CD4-positive, alpha-beta T cell treated with Interleukin-6 for 4 hours (primary cell): Measurements from ENCODE around the gene ARID1B.

Experiments used
- DNase-seq: peaks from one replicate; pipeline ENCODE4 v3.0.0-alpha.2; 2020; ENCODE audit warnings: mixed read lengths

ARID1B gene

DNA sequence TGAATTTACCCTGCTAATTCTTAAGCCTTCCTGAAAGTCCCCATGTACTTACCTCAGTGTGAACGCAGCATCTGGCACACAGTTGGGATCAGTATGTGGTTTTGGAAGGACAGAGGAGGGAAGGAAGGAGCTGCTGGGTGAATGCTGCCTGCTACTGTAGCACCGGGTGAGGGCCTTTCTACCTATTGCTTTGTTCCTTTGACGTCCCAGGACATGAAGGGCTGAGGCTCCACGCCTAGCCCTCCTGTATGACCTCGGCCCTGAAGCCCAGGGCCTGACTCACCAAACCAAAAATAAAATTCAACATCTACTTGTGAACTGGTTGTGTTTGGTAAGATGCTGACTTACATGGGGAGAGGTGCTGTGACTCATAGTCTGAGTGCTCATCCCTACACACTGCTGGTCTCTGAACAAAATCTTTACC is 51.1 kb downstream of the ARID1B start:
- DNase-seq, result peak; percentile 23

DNA sequence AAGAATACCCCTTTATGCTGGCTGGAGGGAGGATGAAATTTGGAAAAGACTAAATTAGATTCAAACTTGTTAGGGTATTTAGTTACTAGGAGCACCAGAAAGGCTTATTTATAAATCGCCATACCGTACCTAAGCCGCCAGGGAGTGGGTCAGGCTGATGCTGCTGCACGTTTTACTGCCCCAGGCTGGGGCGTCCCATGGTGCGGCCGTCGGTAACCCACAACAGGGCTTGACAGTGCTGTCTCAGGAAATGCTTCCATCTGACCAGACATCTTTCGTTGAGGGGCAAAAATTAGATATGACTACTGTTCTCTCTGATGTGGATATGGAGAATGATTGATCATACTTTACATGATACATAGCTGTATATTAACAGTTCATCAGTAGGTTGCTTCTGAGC is 52.9 kb downstream of the ARID1B start:
- no peak for DNase-seq

DNA sequence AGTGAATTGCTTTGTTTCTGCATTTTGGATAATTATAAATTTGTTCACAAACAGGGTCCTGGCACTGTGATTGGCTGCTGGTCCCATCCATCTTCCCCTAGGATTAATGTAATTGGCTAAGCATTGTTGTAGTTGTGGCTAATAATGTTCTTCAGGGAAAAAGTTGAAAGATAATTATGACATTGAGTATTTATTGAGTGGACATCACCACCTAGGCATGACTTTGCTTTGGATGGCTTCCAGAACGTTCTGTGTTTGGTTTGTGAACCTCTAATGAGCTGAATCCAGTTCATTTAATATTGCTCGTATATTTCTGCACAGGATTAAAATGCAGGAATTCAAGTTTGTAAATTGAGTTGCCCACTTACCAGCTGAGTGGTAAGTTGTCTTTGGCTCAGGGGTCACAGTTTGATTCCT is 55.1 kb downstream of the ARID1B start:
- DNase-seq, result no peak

DNA sequence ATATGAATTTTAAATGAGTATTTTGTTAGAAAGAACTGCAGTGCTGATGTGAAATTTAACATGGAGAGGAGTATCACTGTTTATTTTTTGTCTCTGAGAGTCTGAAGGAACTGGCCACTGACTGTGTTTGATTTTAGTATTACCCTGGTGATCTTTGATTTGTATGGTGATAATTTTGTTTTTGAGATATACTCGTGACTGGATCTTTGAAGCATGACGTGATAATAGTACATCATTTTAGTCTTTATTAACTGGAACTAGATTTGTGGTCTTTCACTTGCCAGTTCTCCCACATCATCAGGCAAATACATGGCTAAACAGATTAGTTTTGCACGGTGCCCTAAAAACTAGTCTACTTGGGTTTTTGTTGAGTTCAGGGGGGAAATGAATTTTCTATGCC is 55.5 kb downstream of the ARID1B start:
- no peak for DNase-seq

DNA sequence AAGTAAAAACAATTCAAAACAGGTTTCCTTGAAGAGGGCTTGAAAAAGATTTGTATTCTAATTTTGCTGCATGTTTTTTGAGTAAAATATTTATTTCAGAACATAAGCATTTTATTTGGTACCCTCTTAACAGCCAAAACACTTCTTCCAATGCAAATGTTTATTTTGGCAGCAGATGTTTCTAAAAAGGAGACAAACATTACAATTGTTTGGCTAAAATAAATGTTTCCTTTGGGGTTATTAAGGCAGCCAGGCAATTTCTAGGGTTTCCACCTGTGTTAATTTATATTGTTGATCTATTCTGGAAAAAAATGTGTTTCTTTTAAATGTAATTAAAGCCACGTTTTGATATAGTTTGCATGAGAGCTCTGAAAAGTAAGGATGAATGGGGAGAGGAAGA is 56.6 kb downstream of the ARID1B start:
- no peak for DNase-seq

DNA sequence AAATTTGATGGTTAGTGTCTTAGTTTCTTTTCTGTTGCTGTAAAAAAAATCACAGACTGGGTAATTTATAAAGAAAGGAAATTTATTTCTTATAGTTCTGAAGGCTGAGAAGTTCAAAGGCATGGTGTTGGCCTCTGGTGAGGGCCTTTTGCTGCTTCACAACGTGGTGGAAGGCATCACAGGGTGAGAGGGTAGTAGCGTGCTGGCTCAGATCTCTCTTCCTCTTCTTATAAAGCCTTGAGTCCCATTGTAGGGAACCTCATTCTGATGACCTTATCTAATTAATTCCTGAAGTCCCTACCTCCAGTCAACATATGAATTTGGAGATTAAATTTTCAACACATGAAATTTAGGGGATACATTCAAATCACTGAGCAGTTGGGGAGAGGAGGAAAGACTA is 62.0 kb downstream of the ARID1B start:
- no peak for DNase-seq

DNA sequence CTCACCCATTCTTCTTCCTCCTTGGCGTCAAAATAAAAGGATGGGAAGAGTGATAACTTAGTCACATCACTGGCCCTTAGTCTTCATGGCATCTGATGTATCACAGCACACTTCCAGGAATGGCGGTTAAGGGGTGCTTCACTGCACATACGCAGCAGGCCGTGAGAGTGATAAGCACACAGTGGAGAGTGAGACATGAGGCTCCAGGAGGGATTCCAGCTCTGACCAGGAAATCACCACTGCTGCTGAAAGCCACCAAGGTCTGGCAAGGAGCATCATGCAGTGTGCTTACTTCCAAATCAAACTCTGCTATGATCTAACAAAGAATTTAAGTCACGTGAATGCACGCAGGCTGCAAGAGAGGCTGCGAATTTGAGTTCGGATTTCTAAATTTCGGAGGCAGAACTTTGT is 62.4 kb downstream of the ARID1B start:
- no peak for DNase-seq

DNA sequence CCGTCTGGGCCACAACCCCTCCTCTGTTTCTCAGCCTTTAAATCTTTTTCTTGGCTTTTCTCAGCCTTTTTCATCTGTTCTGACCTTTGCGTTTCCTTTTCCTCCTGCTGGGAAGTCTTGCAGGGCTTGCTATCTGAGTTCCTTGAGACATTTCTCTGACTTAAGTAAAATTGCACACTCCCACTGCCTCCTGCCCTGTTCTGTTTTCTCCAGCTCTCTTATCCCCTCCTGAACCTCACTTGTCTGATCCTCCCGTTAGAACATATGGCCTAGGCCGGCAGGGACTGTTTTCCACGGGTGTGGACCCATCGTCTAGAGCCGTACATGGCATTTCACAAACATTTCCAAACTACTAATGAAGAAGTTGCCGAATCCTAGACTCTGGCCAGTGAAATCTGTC is 63.0 kb downstream of the ARID1B start:
- DNase-seq, result no peak

DNA sequence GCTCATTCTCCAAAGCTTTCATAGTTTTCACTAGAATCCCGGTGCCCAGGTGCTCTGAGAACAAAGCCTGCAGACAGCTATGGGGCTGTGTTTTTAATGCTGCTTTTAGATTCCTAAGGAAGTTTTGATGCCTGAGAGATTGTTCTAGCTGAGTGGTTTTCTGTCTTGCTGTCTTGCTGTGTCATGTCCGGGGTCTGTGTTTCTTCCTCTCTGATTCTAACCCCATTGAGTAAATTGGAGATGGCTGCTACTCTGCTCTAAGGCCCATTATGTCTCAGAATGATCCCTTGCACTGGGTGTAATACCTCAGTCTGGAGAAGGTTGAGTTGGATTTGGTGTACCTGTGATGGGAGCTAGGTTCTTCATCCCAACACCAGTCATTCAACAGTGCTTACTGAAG is 63.4 kb downstream of the ARID1B start:
- no peak for DNase-seq

DNA sequence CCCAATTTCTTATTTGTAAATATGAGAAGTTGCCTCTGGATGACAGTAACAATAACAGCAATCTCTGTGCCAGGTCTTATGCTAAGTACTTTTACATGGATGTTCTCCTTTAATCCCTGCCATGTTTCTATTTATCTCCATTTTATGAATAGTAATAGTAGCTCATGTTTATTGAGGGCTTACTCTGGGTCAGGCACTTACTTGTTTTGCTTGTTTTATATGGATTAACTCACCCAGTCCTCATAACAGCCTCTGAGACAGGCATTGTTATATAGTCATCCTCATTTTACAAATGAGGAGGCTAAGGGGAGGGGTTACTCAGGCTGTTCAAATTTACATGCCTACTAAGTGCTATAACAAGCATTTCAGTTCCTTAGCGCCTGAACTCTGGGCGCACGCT is 64.3 kb downstream of the ARID1B start:
- DNase-seq, result no peak

DNA sequence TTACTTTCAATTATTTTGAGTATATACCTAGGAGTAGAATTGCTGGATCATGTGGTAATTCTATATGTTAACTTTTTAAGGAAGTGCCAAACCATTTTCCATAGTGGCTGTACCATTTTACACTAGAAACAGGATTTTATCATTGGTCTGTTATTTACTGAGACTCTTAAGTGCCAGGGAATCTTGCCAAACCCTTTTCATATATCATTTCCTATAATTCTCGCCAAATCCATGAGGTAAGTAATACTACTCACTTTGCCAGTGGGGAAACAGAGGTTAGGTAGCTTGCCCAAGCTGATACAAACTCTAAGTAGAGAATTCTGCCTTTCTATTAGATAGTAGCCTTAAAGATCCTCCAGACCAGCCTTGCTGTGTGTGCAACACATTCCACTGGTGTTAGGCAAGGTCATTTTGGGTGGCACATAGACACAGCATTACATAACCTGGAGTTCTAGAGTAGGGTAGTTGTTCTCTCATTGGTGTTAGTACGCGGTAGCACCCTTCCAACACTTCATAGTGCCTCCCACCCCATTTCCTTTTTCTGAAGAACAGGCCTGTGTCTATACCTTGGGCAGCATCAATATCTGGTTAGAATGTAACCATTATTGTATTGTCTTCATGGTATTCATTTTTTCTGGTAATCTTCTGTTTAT is 65.5 kb downstream of the ARID1B start:
- DNase-seq, result no peak

DNA sequence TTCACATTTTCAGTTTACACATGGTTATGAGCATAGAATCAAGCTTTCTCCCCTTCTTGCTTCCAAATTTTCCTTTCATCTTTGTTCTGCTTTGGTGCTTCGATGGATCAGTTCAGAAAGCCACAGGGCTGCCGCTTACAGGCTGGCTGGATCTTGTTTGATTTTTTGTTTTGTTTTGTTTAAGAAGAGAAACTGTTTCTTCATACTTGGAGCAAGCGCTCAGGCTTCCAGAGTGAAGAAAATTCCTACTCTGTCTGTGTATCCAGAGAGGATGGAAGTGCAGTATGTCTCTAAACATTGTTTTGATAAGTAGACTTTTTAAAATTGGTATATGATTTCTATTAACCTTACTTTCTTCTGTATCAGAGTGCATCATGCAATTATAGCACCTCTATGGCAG is 66.9 kb downstream of the ARID1B start:
- DNase-seq, result no peak

DNA sequence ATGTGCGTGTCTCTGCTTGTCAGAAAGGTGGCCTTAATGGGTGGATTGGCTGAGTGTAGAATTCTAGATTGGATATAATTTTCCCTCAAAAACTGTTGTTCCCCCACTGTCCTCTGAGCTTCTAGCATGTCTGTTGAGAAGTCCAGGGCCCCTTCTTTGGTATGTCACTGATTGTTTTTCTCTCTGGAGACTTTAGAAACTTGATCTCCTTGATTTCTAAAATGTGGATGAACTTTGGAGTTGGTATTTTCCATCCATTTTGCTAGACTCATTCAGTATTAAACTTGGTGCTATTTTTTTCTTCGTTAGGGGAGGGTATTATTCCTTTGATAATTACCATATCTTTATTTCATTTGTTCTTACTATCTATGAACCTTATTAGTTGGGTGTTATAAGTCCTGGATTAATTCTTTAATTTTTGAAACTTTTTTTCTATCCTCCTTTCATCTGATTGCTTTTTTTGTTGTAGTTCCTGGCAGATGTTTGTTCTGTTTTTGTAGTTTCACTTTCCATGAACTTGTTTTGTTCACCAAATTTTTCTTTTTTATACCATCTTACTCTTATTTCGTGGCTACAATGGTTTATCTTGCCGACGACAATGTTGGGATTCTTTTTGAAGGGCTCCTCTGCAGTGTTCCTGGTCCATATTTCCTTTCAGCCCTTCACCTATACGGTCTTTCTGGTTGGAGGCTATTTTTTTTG is 68.4 kb downstream of the ARID1B start:
- DNase-seq, result no peak

DNA sequence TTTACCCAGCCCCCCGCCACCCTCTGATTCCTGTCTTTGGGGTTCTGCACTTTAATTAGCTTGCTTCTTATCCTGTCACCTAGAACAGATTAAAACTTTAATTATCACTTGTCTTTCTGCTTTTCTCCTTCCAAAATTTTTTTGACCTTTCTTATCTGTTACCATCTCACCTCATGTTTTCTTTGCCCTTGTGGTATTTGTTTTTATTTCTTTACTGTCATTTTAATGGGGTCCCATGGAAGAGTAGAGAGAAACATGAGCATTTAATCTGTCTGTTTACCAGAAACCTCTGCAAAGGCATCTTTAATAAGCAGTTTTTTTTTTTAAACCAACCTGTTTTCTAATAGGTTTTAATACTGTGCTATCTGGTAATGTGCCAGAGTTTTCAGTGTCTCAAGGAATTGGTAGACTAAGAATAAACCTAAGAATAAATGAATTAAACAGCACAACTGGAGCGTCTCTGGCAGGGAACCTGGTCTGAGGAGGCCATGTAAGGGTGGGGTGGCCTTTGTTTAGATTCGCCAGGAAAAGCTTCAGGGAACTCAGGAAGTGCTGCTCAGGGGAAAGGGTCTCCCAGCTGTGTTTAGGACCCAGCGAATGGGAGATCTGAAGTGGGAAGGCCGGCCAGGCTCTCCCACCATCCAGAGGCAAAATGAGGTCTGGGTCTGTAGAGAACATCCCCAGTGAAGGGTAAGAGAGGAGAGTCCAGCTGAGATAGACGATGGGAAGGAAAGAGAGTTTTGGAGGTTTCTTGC is 69.8 kb downstream of the ARID1B start:
- no peak for DNase-seq

DNA sequence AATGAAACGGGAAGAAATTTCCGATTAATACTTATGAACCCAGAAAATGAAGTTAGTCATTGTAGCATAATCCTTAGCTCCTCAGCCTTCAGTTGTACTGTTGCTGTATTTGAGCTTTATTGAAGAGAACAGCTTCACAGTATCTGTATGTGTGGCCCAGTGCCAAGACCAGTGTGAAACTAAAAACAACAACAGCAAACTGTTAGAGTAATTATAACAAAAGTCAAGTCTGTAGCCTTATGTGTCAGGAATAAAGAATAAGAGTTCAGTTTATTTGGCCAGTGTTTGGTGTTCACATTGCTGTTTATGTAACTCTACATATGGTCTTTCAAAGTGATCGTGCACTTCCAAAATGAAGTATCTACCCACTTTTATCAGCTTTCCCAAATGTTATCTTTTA is 70.9 kb downstream of the ARID1B start:
- DNase-seq, result no peak

DNA sequence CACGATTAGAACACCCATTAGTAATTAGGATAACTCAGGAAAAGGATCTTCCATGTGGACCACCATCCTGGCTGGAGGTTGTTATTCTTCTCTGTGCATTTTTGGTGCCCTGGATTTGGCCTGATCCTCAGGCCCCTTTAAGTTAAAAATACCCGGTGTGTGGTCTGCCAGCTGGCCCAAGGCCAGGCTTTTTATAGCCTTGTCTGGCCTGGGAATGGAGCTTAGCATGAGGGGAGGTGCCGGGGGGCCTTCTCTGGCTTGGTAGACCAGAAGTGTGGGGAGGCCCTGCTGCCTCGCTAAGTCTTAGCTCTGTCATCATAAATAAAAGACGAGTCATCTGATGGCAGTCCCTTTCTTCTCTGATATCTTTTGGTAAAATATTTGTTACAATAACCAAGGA is 71.4 kb downstream of the ARID1B start:
- DNase-seq, result no peak

DNA sequence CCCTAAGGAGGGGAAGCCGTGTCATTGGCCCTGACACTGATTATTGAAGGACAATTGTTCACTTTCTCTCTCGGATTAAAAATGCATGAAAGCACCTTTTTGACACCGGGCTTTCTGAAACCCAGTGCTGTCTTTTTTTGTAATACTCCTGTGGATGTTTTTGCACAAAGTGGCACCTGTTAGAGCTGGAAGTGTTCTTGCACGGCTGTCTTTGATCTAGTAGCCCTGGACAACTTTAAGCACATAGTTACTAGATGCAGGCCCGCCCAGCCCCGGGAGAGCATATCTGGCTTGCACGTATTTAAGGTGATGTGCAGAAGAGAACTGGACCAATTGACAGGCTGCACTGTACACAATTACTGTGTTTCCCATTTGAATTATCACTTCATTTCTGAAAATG is 72.6 kb downstream of the ARID1B start:
- DNase-seq, result no peak

DNA sequence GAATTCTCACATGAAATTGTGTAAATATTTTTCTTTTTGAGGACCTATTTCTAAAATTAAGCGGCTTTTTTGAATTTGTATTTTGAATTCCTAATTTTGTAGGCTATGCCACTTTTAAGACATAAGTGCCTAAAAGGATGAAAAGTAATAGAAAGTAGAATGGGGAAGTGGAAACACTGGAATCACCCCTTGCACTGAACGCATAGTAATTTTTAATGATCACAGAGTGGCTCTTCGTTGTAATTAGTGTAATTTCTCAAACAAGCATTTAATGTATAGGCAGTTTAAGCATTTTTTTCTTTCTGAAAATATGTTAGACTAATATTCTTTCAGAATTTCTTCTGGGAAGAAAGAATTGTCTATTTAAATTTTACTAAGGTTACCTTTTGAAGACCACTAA is 73.2 kb downstream of the ARID1B start:
- DNase-seq, result no peak

DNA sequence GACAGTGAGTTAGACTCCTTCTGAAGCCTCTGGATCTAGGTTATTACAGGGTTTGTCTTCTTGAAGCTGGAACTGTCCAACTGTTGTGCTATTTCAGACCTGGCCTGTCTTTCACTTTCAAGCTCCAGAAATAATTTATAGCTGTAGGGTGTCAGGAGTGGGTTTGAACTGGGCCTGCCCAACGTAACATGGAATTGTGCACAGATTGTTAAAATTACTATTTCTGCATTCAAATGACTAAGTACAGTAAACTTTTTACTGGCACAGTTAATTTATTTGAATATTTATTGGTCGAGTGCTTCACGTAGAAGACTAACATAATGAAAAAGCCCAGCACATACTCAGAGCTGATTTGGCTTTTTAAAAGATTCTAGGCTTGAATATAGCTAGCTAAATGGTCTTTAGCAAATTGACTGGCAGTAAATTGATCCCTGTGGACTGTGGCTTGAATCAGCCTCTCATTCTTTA is 74.3 kb downstream of the ARID1B start:
- no peak for DNase-seq

DNA sequence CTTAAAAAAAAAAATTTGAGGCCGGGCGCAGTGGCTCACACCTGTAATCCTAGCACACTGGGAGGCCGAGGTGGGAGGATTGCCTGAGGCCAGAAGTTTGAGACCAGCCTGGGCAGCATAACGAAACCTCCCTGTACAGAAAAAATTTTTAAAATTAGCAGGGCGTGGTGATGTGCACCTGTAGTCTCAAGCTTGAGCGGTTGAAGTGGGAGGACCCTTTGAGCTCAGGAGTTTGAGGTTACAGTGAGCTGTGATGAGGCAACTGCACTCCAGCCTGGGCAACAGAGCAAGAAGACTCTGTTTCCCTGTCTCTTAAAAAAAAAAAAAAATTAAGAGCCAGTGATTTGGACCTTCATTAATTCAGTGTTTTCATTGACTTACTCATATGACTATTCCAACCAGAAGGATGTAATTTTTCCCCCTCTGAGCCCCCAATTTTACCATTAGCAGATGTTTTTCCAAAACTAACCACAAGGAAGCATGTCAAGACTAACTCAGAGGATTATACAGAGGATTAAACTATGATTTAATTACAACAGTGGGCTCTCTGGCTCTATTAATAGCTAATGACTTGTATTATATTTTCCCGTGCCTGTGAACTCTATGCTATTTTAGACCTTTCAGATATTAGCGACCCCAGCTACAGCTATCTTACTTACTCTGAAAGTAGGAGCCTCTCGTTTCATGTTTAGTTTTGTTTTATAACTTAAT is 75.1 kb downstream of the ARID1B start:
- DNase-seq, result no peak

DNA sequence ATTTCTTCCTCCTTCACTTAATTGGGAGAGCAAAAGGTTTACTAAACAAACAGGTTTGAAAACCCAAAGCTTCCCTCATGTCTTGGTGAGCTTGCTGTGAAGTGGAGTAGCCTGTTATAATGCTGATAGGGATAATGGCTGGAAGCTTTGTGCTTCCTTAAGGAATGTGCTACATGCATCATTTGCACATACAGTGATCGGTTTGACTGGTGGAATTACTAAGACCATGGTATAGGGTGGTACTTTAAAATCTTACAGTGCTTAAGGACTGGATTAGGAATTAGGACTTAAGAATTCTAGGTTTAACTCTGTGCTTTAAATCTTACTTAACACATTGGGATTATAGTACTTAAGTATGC is 75.7 kb downstream of the ARID1B start:
- no peak for DNase-seq

DNA sequence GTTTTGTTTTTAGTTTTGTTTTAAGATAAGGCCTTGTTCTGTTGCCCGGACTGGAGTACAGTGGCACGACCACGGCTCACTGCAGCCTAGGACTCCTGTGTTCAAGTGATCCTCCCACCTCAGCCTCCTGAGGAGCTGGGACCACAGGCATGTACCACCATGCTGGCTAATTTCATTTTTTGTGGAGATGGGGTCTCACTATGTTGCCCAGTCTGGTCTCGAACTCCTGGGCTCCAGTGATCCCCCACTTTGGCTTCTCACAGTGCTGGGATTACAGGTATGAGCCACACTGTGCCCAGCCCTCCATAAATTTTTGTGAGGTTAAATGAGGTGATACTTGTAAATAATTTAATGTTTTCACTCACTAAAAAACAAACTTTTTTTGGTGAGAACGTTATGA is 76.6 kb downstream of the ARID1B start:
- no peak for DNase-seq

DNA sequence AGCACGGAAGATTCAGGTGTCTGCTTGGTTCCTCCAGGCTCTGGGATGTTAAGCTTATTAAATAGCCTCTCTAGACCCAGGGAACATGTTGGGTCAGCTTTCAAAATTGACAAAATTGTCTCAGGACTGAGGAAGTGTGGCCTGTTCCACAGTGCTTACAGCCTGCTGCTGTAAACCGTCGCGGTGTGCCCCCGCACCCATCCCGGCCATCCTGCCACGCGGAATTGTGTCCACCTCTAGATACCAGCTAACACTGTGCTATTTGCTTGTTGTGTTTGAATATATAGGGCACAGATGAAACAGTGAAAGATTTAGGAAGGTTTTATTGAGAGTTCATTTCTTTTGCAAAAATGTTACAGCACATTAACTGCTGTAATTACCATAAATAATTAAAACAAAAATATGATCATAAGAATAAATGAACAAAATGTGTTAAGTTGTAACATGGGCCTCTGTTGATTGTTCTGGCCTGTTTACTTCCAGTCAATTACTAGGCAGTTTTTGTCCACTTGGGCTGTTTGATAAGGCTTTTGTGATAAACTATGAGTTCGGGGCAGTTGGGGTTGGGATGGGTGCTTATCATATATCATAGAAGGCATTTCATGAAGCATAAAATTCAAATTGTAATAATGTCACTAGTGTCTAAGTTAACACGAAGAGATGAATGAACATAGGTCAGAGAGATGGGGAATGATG is 77.4 kb downstream of the ARID1B start:
- DNase-seq, result no peak
